Transverse colon (tissue), 4 donors: Measurements from ENCODE around the gene SYNE3.

Experiments used
- CTCF ChIP-seq, 5 experiments: fragments of 200-600 bp in 3 of 5; fragments of 450-650 bp in 2 of 5; sonication (generic) in 3 of 5; IDR thresholded peaks; 1 replicate in 2 of 5; 2 replicates in 3 of 5; pipeline ENCODE4 v1.5.1; 2016 to 2017; ENCODE audit warnings: antibody characterized with exemption in 5 of 5, inconsistent platforms in 3 of 5, mild to moderate bottlenecking in 2 of 5, moderate library complexity in 1 of 5
- POLR2A ChIP-seq: fragments of 450-650 bp; IDR thresholded peaks from one replicate; pipeline ENCODE4 v1.6.1; 2016; ENCODE audit warnings: antibody characterized with exemption, mild to moderate bottlenecking, moderate library complexity
- POLR2AphosphoS5 ChIP-seq, 3 donors: sonication (generic); formaldehyde crosslinking; IDR thresholded peaks; one replicate each; pipeline ENCODE4 v1.6.1; 2016; ENCODE audit warnings: antibody characterized with exemption in 3 of 3

- no peak for TF ChIP-seq POLR2A
- no peak for TF ChIP-seq CTCF (IDR thresholded peaks at IDR 0.05)
- no peak for TF ChIP-seq POLR2AphosphoS5 (IDR thresholded peaks at IDR 0.05)
Observed at GRCh38 chr14:95469134-95469481, 47.3 kb downstream of the SYNE3 start.
